Breast epithelium (tissue), 3 donors: Measurements from ENCODE around the gene SPNS3.

Experiments used
- CTCF ChIP-seq, 3 donors: fragments of 450-650 bp; IDR thresholded peaks; one replicate each; pipeline ENCODE4 v1.5.1; 2016 to 2017; ENCODE audit warnings: antibody characterized with exemption in 3 of 3, mild to moderate bottlenecking in 3 of 3, moderate library complexity in 3 of 3
- POLR2A ChIP-seq: fragments of 450-650 bp; IDR thresholded peaks from one replicate; pipeline ENCODE4 v1.6.1; 2016; ENCODE audit warnings: antibody characterized with exemption, mild to moderate bottlenecking, moderate library complexity

GRCh38 chr17:4442582-4442981, 8.8 kb downstream of the SPNS3 start:
- TF ChIP-seq CTCF (IDR thresholded peaks at IDR 0.05) (no peak), POLR2A (no peak)
